C1 segment of cervical spinal cord (tissue), 14 donors: Measurements from ENCODE around the gene BICDL2.
"Not testable (repeated sequence)": the region's sequence is repeated elsewhere in the genome, so short reads cannot be mapped to it uniquely, and the experiment has no call there.

Source experiments
- DNase-seq, 14 donors: peaks; one replicate each; lab custom pipeline; 2025; lab: John Stamatoyannopoulos, UW

The BICDL2 gene

GRCh38 chr16:3036726-3037315 is at the start of gene BICDL2:
TSS of gene BICDL2 (minus strand) at chr16:3036944. CDS start at chr16:3035496, 1,448 bp downstream.
- no peak for DNase-seq

GRCh38 chr16:3085868-3086595 is 49.3 kb upstream of the BICDL2 start:
- no peak for DNase-seq

- DNase-seq, result no peak
These were observed 48.4 kb upstream of the BICDL2 start for GRCh38 chr16:3084969-3085670.

- no peak for DNase-seq
These were observed 47.7 kb upstream of the BICDL2 start for GRCh38 chr16:3084491-3084890.

GRCh38 chr16:3083408-3083807 is 46.7 kb upstream of the BICDL2 start:
- DNase-seq, result not testable (repeated sequence)

GRCh38 chr16:3081957-3082356 is 45.2 kb upstream of the BICDL2 start:
- not testable (repeated sequence) for DNase-seq

- DNase-seq, result no peak
These were observed 43.3 kb upstream of the BICDL2 start for GRCh38 chr16:3080024-3080423.

GRCh38 chr16:3076577-3076976 is 39.8 kb upstream of the BICDL2 start:
- no peak for DNase-seq

GRCh38 chr16:3075946-3076345 is 39.2 kb upstream of the BICDL2 start:
- DNase-seq, result not testable (repeated sequence)

GRCh38 chr16:3075523-3075915 is 38.8 kb upstream of the BICDL2 start:
- DNase-seq, result peak in 1 of 14 donors; percentile 15

- DNase-seq, result no peak
These were observed 38.2 kb upstream of the BICDL2 start for GRCh38 chr16:3074860-3075522.

GRCh38 chr16:3073448-3073847 is 36.7 kb upstream of the BICDL2 start:
- no peak for DNase-seq

- not testable (repeated sequence) for DNase-seq
These were observed 36.0 kb upstream of the BICDL2 start for GRCh38 chr16:3072576-3073263.

GRCh38 chr16:3072148-3072547 is 35.4 kb upstream of the BICDL2 start:
- not testable (repeated sequence) for DNase-seq

GRCh38 chr16:3071655-3072054 is 34.9 kb upstream of the BICDL2 start:
- DNase-seq, result no peak

- no peak for DNase-seq
These were observed 33.9 kb upstream of the BICDL2 start for GRCh38 chr16:3070608-3071111.

GRCh38 chr16:3069146-3069545 is 32.4 kb upstream of the BICDL2 start:
- DNase-seq, result not testable (repeated sequence)

GRCh38 chr16:3068487-3068886 is 31.7 kb upstream of the BICDL2 start:
- DNase-seq, result no peak

GRCh38 chr16:3066440-3066748 is 29.6 kb upstream of the BICDL2 start:
- DNase-seq, result no peak

GRCh38 chr16:3065742-3066439 is 29.1 kb upstream of the BICDL2 start:
- no peak for DNase-seq
